ENCODE measurements around the gene MARCHF9.
A peak's percentile ranks its signal among the peaks of the same experiment; 100 is the strongest.

Gene MARCHF9

GRCh38 chr12:57760347-57760982 lies 5.6 kb downstream of the MARCHF9 start:
- H3K4me3 ChIP-seq (ENCODE audit: low read length): no peak overlapping the region
- TF ChIP-seq ZNF274 (IDR thresholded peaks at IDR 0.05; ENCODE audit: low read depth, low read length): no peak

GRCh38 chr12:57761391-57761998 lies 6.6 kb downstream of the MARCHF9 start:
- TF ChIP-seq ZNF274 (IDR thresholded peaks at IDR 0.05; ENCODE audit: low read depth, low read length): no peak
- H3K4me3 ChIP-seq (ENCODE audit: low read length): no peak overlapping the region

GRCh38 chr12:57762463-57762862 lies 7.6 kb downstream of the MARCHF9 start:
- no peak for TF ChIP-seq ZNF274 (IDR thresholded peaks at IDR 0.05; ENCODE audit: low read depth, low read length)
- H3K4me3 ChIP-seq (ENCODE audit: low read length): no peak overlapping the region

GRCh38 chr12:57763881-57764661 lies 9.2 kb downstream of the MARCHF9 start:
- H3K4me3 ChIP-seq (ENCODE audit: low read length): no peak overlapping the region
- no peak for TF ChIP-seq ZNF274 (IDR thresholded peaks at IDR 0.05; ENCODE audit: low read depth, low read length)

- H3K4me3 ChIP-seq (ENCODE audit: low read length): peak overlapping the region; percentile 9; the same call in 1 of the 2 replicates
Observed at GRCh38 chr12:57764662-57765002, 9.7 kb downstream of the MARCHF9 start.

GRCh38 chr12:57765003-57765697 lies 10.2 kb downstream of the MARCHF9 start:
- no peak for TF ChIP-seq ZNF274 (IDR thresholded peaks at IDR 0.05; ENCODE audit: low read depth, low read length)
- peak overlapping the region; percentile 9; the same call in 1 of the 2 replicates for H3K4me3 ChIP-seq (ENCODE audit: low read length)

More at GRCh38 chr12:57764662-57765002, 9.7 kb downstream of the MARCHF9 start:
- TF ChIP-seq ZNF274 (IDR thresholded peaks at IDR 0.05; ENCODE audit: low read depth, low read length): no peak

- TF ChIP-seq ZNF274 (IDR thresholded peaks at IDR 0.05; ENCODE audit: low read depth, low read length): no peak
- no peak overlapping the region; the same call in 1 of the 2 replicates for H3K4me3 ChIP-seq (ENCODE audit: low read length)
Observed at GRCh38 chr12:57765698-57766463, 11.0 kb downstream of the MARCHF9 start.

- no peak within 1 kb of the TSS; the same call in 1 of the 2 replicates for H3K4me3 ChIP-seq (ENCODE audit: low read length)
- TF ChIP-seq ZNF274 (IDR thresholded peaks at IDR 0.05; ENCODE audit: low read depth, low read length): no peak
Observed at GRCh38 chr12:57766464-57767304, 11.8 kb downstream of the MARCHF9 start, which contains the start of gene CYP27B1. Gene CYP27B1, minus strand, starts transcription at chr12:57767078. Its CDS starts 37 bp downstream, at chr12:57767041.

GRCh38 chr12:57767305-57767698 lies 12.4 kb downstream of the MARCHF9 start:
- no peak for TF ChIP-seq ZNF274 (IDR thresholded peaks at IDR 0.05; ENCODE audit: low read depth, low read length)
- no peak overlapping the region for H3K4me3 ChIP-seq (ENCODE audit: low read length)

- no peak overlapping the region for H3K4me3 ChIP-seq (ENCODE audit: low read length)
- no peak for TF ChIP-seq ZNF274 (IDR thresholded peaks at IDR 0.05; ENCODE audit: low read depth, low read length)
Observed at GRCh38 chr12:57767876-57768275, 13.0 kb downstream of the MARCHF9 start.

GRCh38 chr12:57769594-57769993 lies 14.7 kb downstream of the MARCHF9 start:
- no peak overlapping the region for H3K4me3 ChIP-seq (ENCODE audit: low read length)
- no peak for TF ChIP-seq ZNF274 (IDR thresholded peaks at IDR 0.05; ENCODE audit: low read depth, low read length)

GRCh38 chr12:57770734-57771133 lies 15.8 kb downstream of the MARCHF9 start:
- no peak for TF ChIP-seq ZNF274 (IDR thresholded peaks at IDR 0.05; ENCODE audit: low read depth, low read length)
- H3K4me3 ChIP-seq (ENCODE audit: low read length): no peak overlapping the region; the same call in 1 of the 2 replicates
